Loucy (cell line): ENCODE measurements around the gene PPIF.
"Not testable (repeated sequence)": the region's sequence is repeated elsewhere in the genome, so short reads cannot be mapped to it uniquely, and the experiment has no call there.

Experiments
- H2AFZ ChIP-seq: fragments of 200-600 bp; sonication (generic); 2 replicates; pipeline ENCODE4 v1.6.0; 2016; ENCODE audit warnings: antibody characterized with exemption, mild to moderate bottlenecking, low read length, moderate library complexity
- H3F3A ChIP-seq: fragments of 200-600 bp; 2 replicates; pipeline ENCODE4 v1.6.0; 2016; ENCODE audit warnings: antibody characterized with exemption, low read depth, mild to moderate bottlenecking
- H3K27me3 ChIP-seq: fragments of 200-600 bp; sonication (generic); 2 replicates; pipeline ENCODE4 v1.6.1; 2014; ENCODE audit warnings: low read length, mild to moderate bottlenecking; ENCODE audit not compliant: insufficient read depth, poor library complexity, severe bottlenecking
- H3K36me3 ChIP-seq: fragments of 200-600 bp; sonication (generic); 2 replicates; pipeline ENCODE4 v1.6.1; 2016; ENCODE audit warnings: low read length; ENCODE audit not compliant: insufficient read depth
- H3K4me1 ChIP-seq: fragments of 200-600 bp; sonication (generic); 2 replicates; pipeline ENCODE4 v1.5.1; 2014; ENCODE audit warnings: low read length, mild to moderate bottlenecking; ENCODE audit not compliant: insufficient read depth, poor library complexity, severe bottlenecking
- H3K4me2 ChIP-seq: fragments of 200-600 bp; sonication (generic); 2 replicates; pipeline ENCODE4 v1.6.0; 2014; ENCODE audit warnings: antibody characterized with exemption, low read length, low read depth, mild to moderate bottlenecking; ENCODE audit not compliant: poor library complexity, severe bottlenecking
- H3K4me3 ChIP-seq: fragments of 200-600 bp; sonication (generic); 2 replicates; pipeline ENCODE4 v1.5.1; 2014; ENCODE audit warnings: low read length, mild to moderate bottlenecking, mixed read lengths; ENCODE audit not compliant: poor library complexity, severe bottlenecking
- H3K79me2 ChIP-seq: fragments of 200-600 bp; sonication (generic); 2 replicates; pipeline ENCODE4 v1.6.1; 2014; ENCODE audit warnings: low read length; ENCODE audit not compliant: insufficient read depth
- H3K9ac ChIP-seq: fragments of 200-600 bp; sonication (generic); 2 replicates; pipeline ENCODE4 v1.6.0; 2014; ENCODE audit warnings: mild to moderate bottlenecking, low read depth, low read length, moderate library complexity; ENCODE audit not compliant: poor library complexity, severe bottlenecking
- H3K9me2 ChIP-seq: fragments of 200-600 bp; sonication (generic); replicated peaks from 2 replicates; pipeline ENCODE4 v1.6.1; 2016; ENCODE audit warnings: low read depth, low read length, mixed read lengths
- H3K9me3 ChIP-seq: fragments of 200-600 bp; sonication (generic); 2 replicates; pipeline ENCODE4 v1.6.1; 2014; ENCODE audit warnings: mild to moderate bottlenecking, antibody characterized with exemption, low read length, low read depth; ENCODE audit not compliant: insufficient read depth
- H4K20me1 ChIP-seq: fragments of 200-600 bp; sonication (generic); 2 replicates; pipeline ENCODE4 v1.6.0; 2014; ENCODE audit warnings: antibody characterized with exemption, low read length, mild to moderate bottlenecking; ENCODE audit not compliant: insufficient read depth, poor library complexity, severe bottlenecking
- CTCF ChIP-seq: fragments of 200-600 bp; sonication (generic); conservative IDR thresholded peaks from 2 replicates; pipeline ENCODE4 v1.5.1; 2014; ENCODE audit warnings: mild to moderate bottlenecking, antibody characterized with exemption, low read length
- EZH2phosphoT487 ChIP-seq: fragments of 200-600 bp; IDR thresholded peaks from 2 replicates; pipeline ENCODE4 v1.6.1; 2018; ENCODE audit warnings: antibody characterized with exemption, mild to moderate bottlenecking, moderate library complexity, borderline replicate concordance

Gene PPIF

DNA sequence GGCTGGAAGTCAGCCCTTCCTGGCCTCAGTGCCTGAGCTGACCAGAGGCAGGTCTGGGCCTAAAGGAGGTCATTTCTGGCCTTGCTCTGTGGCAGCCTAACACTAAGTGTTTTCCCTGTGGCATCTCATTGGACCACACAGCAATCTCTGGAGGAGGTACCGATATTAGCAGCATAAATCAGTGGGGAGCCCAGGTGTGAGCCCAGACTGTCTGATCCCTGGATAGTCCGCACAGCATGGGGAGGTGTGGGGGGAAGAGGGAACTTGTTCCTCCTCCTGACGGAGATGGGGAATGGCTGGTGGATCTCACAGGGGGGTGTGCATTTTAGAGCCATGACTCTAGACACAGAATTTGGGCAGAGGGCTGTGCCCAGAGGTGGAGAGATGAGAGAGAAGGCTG lies 11.0 kb upstream of the PPIF start:
- H3K4me1 ChIP-seq: peaks cover 6% of the 10 kb centered on the region
- no peaks in the 10 kb centered on the region for H3K9me2 ChIP-seq
- no peaks in the 10 kb centered on the region for H3K9me3 ChIP-seq
- no peak overlapping the region for H2AFZ ChIP-seq
- no peaks in the 10 kb centered on the region for H3K36me3 ChIP-seq
- H3K79me2 ChIP-seq: no peaks in the 10 kb centered on the region
- no peak overlapping the region for H3K4me2 ChIP-seq
- no peak overlapping the region for H3K4me3 ChIP-seq
- H3K9ac ChIP-seq: no peak overlapping the region
- H4K20me1 ChIP-seq: no peaks in the 10 kb centered on the region
- no peak for TF ChIP-seq CTCF
- no peak for TF ChIP-seq EZH2phosphoT487
- H3K27me3 ChIP-seq: no peaks in the 10 kb centered on the region
- no peaks in the 10 kb centered on the region for H3F3A ChIP-seq

DNA sequence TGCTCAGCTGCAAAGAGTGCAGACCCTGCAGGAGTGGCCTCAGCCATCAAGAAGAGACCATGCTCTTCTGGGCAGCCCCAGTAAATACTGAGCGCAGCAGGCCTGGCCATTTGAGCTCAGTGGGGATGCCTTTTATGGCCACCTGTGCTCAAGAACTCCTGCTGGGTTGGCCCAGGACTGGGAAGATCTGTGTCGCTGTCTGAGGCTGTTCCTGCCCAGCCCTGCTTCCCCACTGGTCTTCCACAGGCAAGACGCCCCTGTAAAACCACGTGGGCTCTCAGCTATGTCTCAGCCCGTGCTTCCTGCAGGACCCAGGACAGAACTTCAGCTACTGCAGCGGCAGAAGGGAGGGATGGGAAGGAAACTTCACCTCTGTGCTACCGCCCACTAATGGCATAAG lies 10.5 kb upstream of the PPIF start:
- Histone ChIP-seq H3K27me3 (no peaks in the 10 kb centered on the region), H2AFZ (no peak overlapping the region), H3K4me1 (peaks cover 6% of the 10 kb centered on the region), H3F3A (no peaks in the 10 kb centered on the region), H3K9me2 (no peaks in the 10 kb centered on the region), H3K36me3 (no peaks in the 10 kb centered on the region), H3K4me3 (no peak overlapping the region), H3K79me2 (no peaks in the 10 kb centered on the region), H3K4me2 (no peak overlapping the region), H3K9ac (no peak overlapping the region), H4K20me1 (no peaks in the 10 kb centered on the region), H3K9me3 (no peaks in the 10 kb centered on the region)
- no peak for TF ChIP-seq CTCF
- TF ChIP-seq EZH2phosphoT487: no peak

- not testable (repeated sequence) for H3K9ac ChIP-seq, H3K79me2 ChIP-seq, H3K27me3 ChIP-seq, H3K9me3 ChIP-seq, H3K36me3 ChIP-seq, H3K9me2 ChIP-seq, H3K4me3 ChIP-seq, H3F3A ChIP-seq, H3K4me2 ChIP-seq, H2AFZ ChIP-seq, H4K20me1 ChIP-seq, H3K4me1 ChIP-seq
Measured at GRCh38 chr10:79337783-79338469, 9.3 kb upstream of the PPIF start.

- H3K4me1 ChIP-seq: no peaks in the 10 kb centered on the region
- H3F3A ChIP-seq: no peaks in the 10 kb centered on the region
- H2AFZ ChIP-seq: no peak overlapping the region
- no peak overlapping the region for H3K4me2 ChIP-seq
- no peaks in the 10 kb centered on the region for H3K9me2 ChIP-seq
- H3K4me3 ChIP-seq: no peak overlapping the region
- H3K36me3 ChIP-seq: no peaks in the 10 kb centered on the region
- H4K20me1 ChIP-seq: no peaks in the 10 kb centered on the region
- H3K27me3 ChIP-seq: no peaks in the 10 kb centered on the region
- peak overlapping the region; percentile 22 for H3K9ac ChIP-seq
- no peaks in the 10 kb centered on the region for H3K9me3 ChIP-seq
- TF ChIP-seq EZH2phosphoT487 (no peak), CTCF (no peak)
- no peaks in the 10 kb centered on the region for H3K79me2 ChIP-seq
Measured at GRCh38 chr10:79339266-79339665, 8.0 kb upstream of the PPIF start.
